GM10847 (cell line): ENCODE data around the gene FERMT1.

Experiments
- POLR2A ChIP-seq: IDR thresholded peaks from 2 replicates; pipeline ENCODE4 v1.6.1; 2011; ENCODE audit not compliant: insufficient read length; ENCODE audit errors: extremely low read depth

The FERMT1 gene

GRCh38 chr20:6040958-6041807, 81.6 kb downstream of the FERMT1 start:
- TF ChIP-seq POLR2A, result no peak

- no peak for TF ChIP-seq POLR2A
Measured at GRCh38 chr20:6040540-6040939, 82.3 kb downstream of the FERMT1 start.

- TF ChIP-seq POLR2A, result no peak
Measured at GRCh38 chr20:6039766-6040165, 83.1 kb downstream of the FERMT1 start.

GRCh38 chr20:6038256-6038655, 84.6 kb downstream of the FERMT1 start:
- TF ChIP-seq POLR2A, result no peak

GRCh38 chr20:6037082-6037481, 85.7 kb downstream of the FERMT1 start:
- TF ChIP-seq POLR2A, result no peak

GRCh38 chr20:6036213-6036612, 86.6 kb downstream of the FERMT1 start:
- TF ChIP-seq POLR2A, result no peak

- no peak for TF ChIP-seq POLR2A
Measured at GRCh38 chr20:6034134-6034969, 88.5 kb downstream of the FERMT1 start.

GRCh38 chr20:6030453-6031080, 92.3 kb downstream of the FERMT1 start:
- no peak for TF ChIP-seq POLR2A

GRCh38 chr20:6029538-6029937, 93.3 kb downstream of the FERMT1 start:
- TF ChIP-seq POLR2A, result no peak

- TF ChIP-seq POLR2A, result no peak
Measured at GRCh38 chr20:6028818-6029217, 94.0 kb downstream of the FERMT1 start.

GRCh38 chr20:6026051-6026450, 96.8 kb downstream of the FERMT1 start:
- no peak for TF ChIP-seq POLR2A
